GM23248 (cell line): Measurements from ENCODE around the gene LHX3.

ENCODE experiments used
- EZH2 ChIP-seq: fragments of 200-600 bp; sonication (generic); IDR thresholded peaks from 2 replicates; pipeline ENCODE4 v1.6.1; 2018; ENCODE audit warnings: antibody characterized with exemption, mild to moderate bottlenecking; ENCODE audit not compliant: insufficient read depth, poor library complexity, severe bottlenecking
- EZH2phosphoT487 ChIP-seq: fragments of 200-600 bp; sonication (generic); IDR thresholded peaks from 2 replicates; pipeline ENCODE4 v1.6.1; 2018; ENCODE audit warnings: antibody characterized with exemption, moderate library complexity, mild to moderate bottlenecking, low read depth; ENCODE audit not compliant: insufficient read depth

GRCh38 chr9:136178773-136179075 lies 26.2 kb downstream of the LHX3 start:
- TF ChIP-seq EZH2phosphoT487 (no peak), EZH2 (no peak)
